Measurements from ENCODE around the gene ARRDC5. TPM values are rescaled to one million over a fixed set of nuclear protein-coding genes. Genes with fewer than 3 reads are reported as not detected.
"Not testable (repeated sequence)": the region's sequence is repeated elsewhere in the genome, so short reads cannot be mapped to it uniquely, and the experiment has no call there.

Gene ARRDC5
- not detected for polyA plus RNA-seq (2013, experiment 1 of 2)
- not detected for polyA plus RNA-seq (2013, experiment 2 of 2)

GRCh38 chr19:4902796-4903195, at the start of gene ARRDC5:
TSS of gene ARRDC5 (minus strand) at chr19:4902896. CDS start at chr19:4902825, 71 bp downstream.
- H3K18ac ChIP-seq (ENCODE audit: low read length), result no peak within 1 kb of the TSS
- H4K91ac ChIP-seq (ENCODE audit: low read depth, low read length, poor library complexity), result no peak within 1 kb of the TSS
- H2BK15ac ChIP-seq (ENCODE audit: low read length), result no peak within 1 kb of the TSS
- H3K4me1 ChIP-seq (ENCODE audit: control insufficient read depth in 2 of 2, insufficient read depth in 1 of 2, low read depth in 1 of 2, low read length in 2 of 2), result no peaks in the 10 kb centered on the region
- H4K8ac ChIP-seq (ENCODE audit: low read depth, low read length), result no peak within 1 kb of the TSS
- no peak within 1 kb of the TSS for H3K4ac ChIP-seq (ENCODE audit: low read length)
- H3K9me3 ChIP-seq (replicated peaks in 1 of 2; ENCODE audit: control insufficient read depth in 2 of 2, insufficient read depth in 1 of 2, low read depth in 1 of 2, low read length in 2 of 2), result no peaks in the 10 kb centered on the region
- H3K14ac ChIP-seq (ENCODE audit: low read length), result no peak within 1 kb of the TSS
- no peak for DNase-seq (ENCODE audit: low spot score)
- no peak within 1 kb of the TSS for H2AK5ac ChIP-seq (ENCODE audit: low read depth, low read length)
- H3K27me3 ChIP-seq (ENCODE audit: control insufficient read depth in 3 of 3, insufficient read depth in 3 of 3, low read depth in 1 of 3, low read length in 3 of 3), result no peaks in the 10 kb centered on the region
- H2BK12ac ChIP-seq (ENCODE audit: low read length), result no peak within 1 kb of the TSS
- no peaks in the 10 kb centered on the region for H3K79me1 ChIP-seq (ENCODE audit: low read depth, low read length)
- no peak within 1 kb of the TSS for H3K9ac ChIP-seq (ENCODE audit: low read depth, low read length, poor library complexity)
- no peak within 1 kb of the TSS for H3K27ac ChIP-seq (replicated peaks; ENCODE audit: low read length)
- no peak within 1 kb of the TSS for H3K23ac ChIP-seq (ENCODE audit: low read depth, low read length, poor library complexity)
- no peak within 1 kb of the TSS for H2BK120ac ChIP-seq (ENCODE audit: low read depth, low read length)
- no peak within 1 kb of the TSS for H3K4me3 ChIP-seq (ENCODE audit: low read length in 2 of 2)
- no CpG with 5 or more reads among the region's 7 CpGs for WGBS, 2 donors (ENCODE audit: extremely low coverage in 2 of 2, insufficient read length in 2 of 2, insufficient replicate concordance in 1 of 2)
- no peak within 1 kb of the TSS for H2BK5ac ChIP-seq (ENCODE audit: low read length)
- no peak within 1 kb of the TSS for H3K4me2 ChIP-seq (ENCODE audit: insufficient read depth, low read length, poor library complexity, severe bottlenecking)
- no peaks in the 10 kb centered on the region for H3K36me3 ChIP-seq (replicated peaks in 1 of 2; ENCODE audit: control insufficient read depth in 2 of 2, insufficient read depth in 2 of 2, low read length in 2 of 2)
- H2AFZ ChIP-seq (ENCODE audit: low read length), result no peak within 1 kb of the TSS

GRCh38 chr19:4951656-4952055, 49.0 kb upstream of the ARRDC5 start:
- no peak overlapping the region for H3K27ac ChIP-seq (replicated peaks; ENCODE audit: low read length)
- no peak overlapping the region for H2BK15ac ChIP-seq (ENCODE audit: low read length)
- peaks cover 55 to 98% of the 10 kb centered on the region in 2 donors for H3K36me3 ChIP-seq (replicated peaks in 1 of 2; ENCODE audit: control insufficient read depth in 2 of 2, insufficient read depth in 2 of 2, low read length in 2 of 2)
- no peak overlapping the region for H2BK12ac ChIP-seq (ENCODE audit: low read length)
- H3K4ac ChIP-seq (ENCODE audit: low read length), result no peak overlapping the region
- no peak overlapping the region for H4K91ac ChIP-seq (ENCODE audit: low read depth, low read length, poor library complexity)
- no peak overlapping the region for H2AK5ac ChIP-seq (ENCODE audit: low read depth, low read length)
- H3K4me3 ChIP-seq (ENCODE audit: low read length in 2 of 2), result no peak overlapping the region
- H3K4me2 ChIP-seq (ENCODE audit: insufficient read depth, low read length, poor library complexity, severe bottlenecking), result no peak overlapping the region
- no peaks in the 10 kb centered on the region for H3K4me1 ChIP-seq (ENCODE audit: control insufficient read depth in 2 of 2, insufficient read depth in 1 of 2, low read depth in 1 of 2, low read length in 2 of 2)
- H3K27me3 ChIP-seq (ENCODE audit: control insufficient read depth in 3 of 3, insufficient read depth in 3 of 3, low read depth in 1 of 3, low read length in 3 of 3), result no peaks in the 10 kb centered on the region
- H3K18ac ChIP-seq (ENCODE audit: low read length), result no peak overlapping the region
- H2BK120ac ChIP-seq (ENCODE audit: low read depth, low read length), result no peak overlapping the region
- no peak overlapping the region for H3K23ac ChIP-seq (ENCODE audit: low read depth, low read length, poor library complexity)
- no peak overlapping the region for H2AFZ ChIP-seq (ENCODE audit: low read length)
- no peaks in the 10 kb centered on the region for H3K9me3 ChIP-seq (replicated peaks in 1 of 2; ENCODE audit: control insufficient read depth in 2 of 2, insufficient read depth in 1 of 2, low read depth in 1 of 2, low read length in 2 of 2)
- H3K14ac ChIP-seq (ENCODE audit: low read length), result no peak overlapping the region
- peaks cover 5% of the 10 kb centered on the region for H3K79me1 ChIP-seq (ENCODE audit: low read depth, low read length)
- no peak for DNase-seq (ENCODE audit: low spot score)
- no CpG with 5 or more reads among the region's 11 CpGs for WGBS, 2 donors (ENCODE audit: extremely low coverage in 2 of 2, insufficient read length in 2 of 2, insufficient replicate concordance in 1 of 2)
- no peak overlapping the region for H4K8ac ChIP-seq (ENCODE audit: low read depth, low read length)
- no peak overlapping the region for H2BK5ac ChIP-seq (ENCODE audit: low read length)
- H3K9ac ChIP-seq (ENCODE audit: low read depth, low read length, poor library complexity), result no peak overlapping the region

- not testable (repeated sequence) for DNase-seq (ENCODE audit: low spot score)
Measured at GRCh38 chr19:4950650-4951049, 48.0 kb upstream of the ARRDC5 start.

GRCh38 chr19:4941638-4942169, 39.0 kb upstream of the ARRDC5 start:
- not testable (repeated sequence) for H3K4me2 ChIP-seq (ENCODE audit: insufficient read depth, low read length, poor library complexity, severe bottlenecking); H3K23ac ChIP-seq (ENCODE audit: low read depth, low read length, poor library complexity); H2BK5ac ChIP-seq (ENCODE audit: low read length); H2AFZ ChIP-seq (ENCODE audit: low read length); H3K9me3 ChIP-seq (replicated peaks in 1 of 2; ENCODE audit: control insufficient read depth in 2 of 2, insufficient read depth in 1 of 2, low read depth in 1 of 2, low read length in 2 of 2); DNase-seq (ENCODE audit: low spot score); H3K4me1 ChIP-seq (ENCODE audit: control insufficient read depth in 2 of 2, insufficient read depth in 1 of 2, low read depth in 1 of 2, low read length in 2 of 2); H4K91ac ChIP-seq (ENCODE audit: low read depth, low read length, poor library complexity); H3K27me3 ChIP-seq (ENCODE audit: control insufficient read depth in 3 of 3, insufficient read depth in 3 of 3, low read depth in 1 of 3, low read length in 3 of 3); H3K4ac ChIP-seq (ENCODE audit: low read length); H2BK120ac ChIP-seq (ENCODE audit: low read depth, low read length); H3K27ac ChIP-seq (replicated peaks; ENCODE audit: low read length); H3K9ac ChIP-seq (ENCODE audit: low read depth, low read length, poor library complexity); H4K8ac ChIP-seq (ENCODE audit: low read depth, low read length); H2BK15ac ChIP-seq (ENCODE audit: low read length); H2BK12ac ChIP-seq (ENCODE audit: low read length); H2AK5ac ChIP-seq (ENCODE audit: low read depth, low read length); H3K79me1 ChIP-seq (ENCODE audit: low read depth, low read length); H3K18ac ChIP-seq (ENCODE audit: low read length); H3K4me3 ChIP-seq (ENCODE audit: low read length in 2 of 2); H3K14ac ChIP-seq (ENCODE audit: low read length)
- WGBS, 2 donors (ENCODE audit: extremely low coverage in 2 of 2, insufficient read length in 2 of 2, insufficient replicate concordance in 1 of 2), result no CpG with 5 or more reads among the region's 35 CpGs
- H3K36me3 ChIP-seq (replicated peaks in 1 of 2; ENCODE audit: control insufficient read depth in 2 of 2, insufficient read depth in 2 of 2, low read length in 2 of 2), result peaks cover 39 to 86% of the 10 kb centered on the region in 2 donors

More at GRCh38 chr19:4950650-4951049, 48.0 kb upstream of the ARRDC5 start:
- H3K4me1 ChIP-seq (ENCODE audit: control insufficient read depth in 2 of 2, insufficient read depth in 1 of 2, low read depth in 1 of 2, low read length in 2 of 2); H3K23ac ChIP-seq (ENCODE audit: low read depth, low read length, poor library complexity); H2BK5ac ChIP-seq (ENCODE audit: low read length); H3K27me3 ChIP-seq (ENCODE audit: control insufficient read depth in 3 of 3, insufficient read depth in 3 of 3, low read depth in 1 of 3, low read length in 3 of 3); H4K91ac ChIP-seq (ENCODE audit: low read depth, low read length, poor library complexity); H2BK120ac ChIP-seq (ENCODE audit: low read depth, low read length); H3K9me3 ChIP-seq (replicated peaks in 1 of 2; ENCODE audit: control insufficient read depth in 2 of 2, insufficient read depth in 1 of 2, low read depth in 1 of 2, low read length in 2 of 2); H2AK5ac ChIP-seq (ENCODE audit: low read depth, low read length); H2AFZ ChIP-seq (ENCODE audit: low read length); H3K9ac ChIP-seq (ENCODE audit: low read depth, low read length, poor library complexity); H3K18ac ChIP-seq (ENCODE audit: low read length); H3K14ac ChIP-seq (ENCODE audit: low read length); H4K8ac ChIP-seq (ENCODE audit: low read depth, low read length); H3K4me3 ChIP-seq (ENCODE audit: low read length in 2 of 2); H3K79me1 ChIP-seq (ENCODE audit: low read depth, low read length); H2BK15ac ChIP-seq (ENCODE audit: low read length); H3K4ac ChIP-seq (ENCODE audit: low read length); H3K27ac ChIP-seq (replicated peaks; ENCODE audit: low read length); H2BK12ac ChIP-seq (ENCODE audit: low read length); H3K4me2 ChIP-seq (ENCODE audit: insufficient read depth, low read length, poor library complexity, severe bottlenecking): not testable (repeated sequence)
- peaks cover 57 to 98% of the 10 kb centered on the region in 2 donors for H3K36me3 ChIP-seq (replicated peaks in 1 of 2; ENCODE audit: control insufficient read depth in 2 of 2, insufficient read depth in 2 of 2, low read length in 2 of 2)
- no CpG with 5 or more reads among the region's 23 CpGs for WGBS, 2 donors (ENCODE audit: extremely low coverage in 2 of 2, insufficient read length in 2 of 2, insufficient replicate concordance in 1 of 2)
